Smooth muscle cell of the brain vasculature (primary cell): ENCODE measurements around the gene SLC9A9.

Experiments
- DNase-seq: peaks from one replicate; pipeline ENCODE4 v3.0.0-alpha.2; 2012; ENCODE audit warnings: low read depth, low spot score

SLC9A9 gene

GRCh38 chr3:143358793-143359491, 489.3 kb downstream of the SLC9A9 start:
- no peak for DNase-seq

- no peak for DNase-seq
These were observed 490.0 kb downstream of the SLC9A9 start for GRCh38 chr3:143358155-143358792.

DNA sequence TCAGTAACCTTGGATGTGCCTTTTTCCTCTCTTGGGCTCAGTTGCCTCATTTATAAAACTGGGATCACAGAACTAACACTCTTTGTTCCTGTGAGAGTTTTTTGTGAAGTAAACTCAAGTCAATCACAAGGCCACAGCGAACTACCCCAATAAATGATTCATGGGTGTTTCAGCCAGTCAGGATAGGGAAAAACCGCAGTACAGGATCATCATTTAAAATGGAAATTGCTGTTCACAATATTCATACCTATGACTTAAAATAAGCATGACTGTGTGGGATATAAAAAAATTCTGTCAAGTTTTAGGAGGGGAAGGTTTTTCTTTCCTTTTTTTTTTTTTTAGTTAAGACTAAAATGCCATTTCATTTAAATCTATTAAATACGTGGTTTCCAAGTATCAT, 490.6 kb downstream of the SLC9A9 start:
- no peak for DNase-seq

- no peak for DNase-seq
These were observed 491.4 kb downstream of the SLC9A9 start for GRCh38 chr3:143356839-143357238.

DNA sequence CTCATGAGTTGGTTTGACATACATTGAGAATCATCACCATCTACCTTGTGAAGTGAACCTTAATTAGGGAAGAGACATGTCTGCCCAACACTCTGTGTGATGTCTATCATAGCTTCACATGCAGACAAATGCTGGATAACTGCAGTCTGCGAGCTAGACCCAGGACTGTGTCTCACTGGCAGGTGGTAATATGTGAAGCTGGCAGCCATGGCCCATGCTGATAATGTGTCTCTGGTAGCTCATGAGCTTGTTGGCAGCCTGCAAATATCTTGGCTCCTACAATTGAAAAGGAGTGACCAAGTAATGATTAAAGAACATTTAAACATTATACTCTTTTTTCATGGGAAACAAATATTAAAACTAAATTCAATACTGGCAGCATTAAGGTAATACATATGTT, 493.9 kb downstream of the SLC9A9 start:
- DNase-seq: no peak

GRCh38 chr3:143352850-143353550, 495.3 kb downstream of the SLC9A9 start:
- DNase-seq: no peak

DNA sequence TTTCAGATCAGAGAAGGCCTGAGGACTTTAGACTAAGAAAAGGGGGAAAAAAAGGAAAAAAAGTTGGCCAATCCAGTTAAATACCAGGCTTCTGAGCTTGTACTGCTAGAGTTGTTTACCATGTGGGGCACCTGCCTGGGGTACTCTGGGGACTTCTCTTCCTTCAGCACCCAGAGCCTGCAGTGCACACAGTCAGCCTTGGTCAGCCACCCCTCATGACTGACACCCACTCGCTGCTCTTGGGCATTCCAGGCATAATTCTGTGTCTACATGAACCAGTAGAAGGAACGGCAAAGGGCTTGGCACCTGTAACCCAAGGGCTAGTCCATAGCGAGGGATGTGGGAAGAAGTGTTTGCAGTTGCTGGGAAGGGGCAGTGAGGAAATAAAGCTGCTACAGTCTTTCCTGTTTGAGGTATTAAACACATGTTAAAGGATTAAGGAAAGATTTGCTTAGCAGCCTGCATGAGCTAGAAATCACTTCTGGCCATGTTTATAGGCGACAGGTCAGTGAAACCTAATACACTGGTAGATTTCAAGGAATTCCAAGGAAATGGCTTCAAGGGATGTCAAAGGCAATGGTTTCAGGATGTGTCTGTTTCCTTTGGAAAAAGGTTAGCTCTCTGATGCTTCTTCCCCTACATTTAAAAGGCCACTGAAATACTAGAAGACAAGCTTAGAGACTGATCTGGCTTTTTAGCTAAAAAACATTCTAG, 496.2 kb downstream of the SLC9A9 start:
- DNase-seq: no peak

DNA sequence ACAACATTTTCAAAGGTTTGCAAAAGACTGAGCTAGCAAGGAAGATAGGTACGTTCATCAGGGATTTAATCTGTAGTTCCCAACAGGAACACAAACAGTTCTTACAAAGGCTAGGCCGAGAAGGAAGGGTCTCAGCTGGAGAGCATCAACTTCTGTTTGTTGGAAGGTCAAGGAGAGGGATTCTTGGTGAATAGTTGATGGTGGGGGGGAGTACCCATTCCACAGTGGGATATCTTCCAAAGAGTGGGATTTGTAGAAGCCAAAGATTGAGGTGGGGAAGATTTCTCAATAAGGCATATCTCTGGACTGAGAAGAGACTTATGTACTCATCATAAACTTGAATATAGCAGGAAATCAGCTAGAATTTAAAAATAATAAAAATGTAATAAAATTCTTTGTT, 496.9 kb downstream of the SLC9A9 start:
- DNase-seq: no peak

DNA sequence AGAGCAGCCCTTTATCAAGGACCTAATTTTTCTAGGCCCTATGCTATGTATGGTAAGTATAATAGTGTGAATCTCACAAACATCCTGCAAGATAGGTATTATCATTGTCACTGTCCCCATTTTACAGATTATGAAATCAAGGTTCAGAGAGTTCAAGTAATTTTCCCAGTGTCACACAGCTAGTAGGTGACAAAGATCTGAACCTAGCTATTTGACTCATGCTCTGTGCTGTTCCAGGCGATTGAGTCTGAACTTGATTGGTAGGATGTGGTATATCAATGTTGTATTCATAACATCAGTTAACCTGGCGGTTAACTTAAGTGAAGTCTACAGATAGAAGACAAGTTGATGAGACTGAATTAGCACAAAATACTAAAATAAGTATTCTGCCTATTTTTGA, 498.8 kb downstream of the SLC9A9 start:
- DNase-seq: no peak

DNA sequence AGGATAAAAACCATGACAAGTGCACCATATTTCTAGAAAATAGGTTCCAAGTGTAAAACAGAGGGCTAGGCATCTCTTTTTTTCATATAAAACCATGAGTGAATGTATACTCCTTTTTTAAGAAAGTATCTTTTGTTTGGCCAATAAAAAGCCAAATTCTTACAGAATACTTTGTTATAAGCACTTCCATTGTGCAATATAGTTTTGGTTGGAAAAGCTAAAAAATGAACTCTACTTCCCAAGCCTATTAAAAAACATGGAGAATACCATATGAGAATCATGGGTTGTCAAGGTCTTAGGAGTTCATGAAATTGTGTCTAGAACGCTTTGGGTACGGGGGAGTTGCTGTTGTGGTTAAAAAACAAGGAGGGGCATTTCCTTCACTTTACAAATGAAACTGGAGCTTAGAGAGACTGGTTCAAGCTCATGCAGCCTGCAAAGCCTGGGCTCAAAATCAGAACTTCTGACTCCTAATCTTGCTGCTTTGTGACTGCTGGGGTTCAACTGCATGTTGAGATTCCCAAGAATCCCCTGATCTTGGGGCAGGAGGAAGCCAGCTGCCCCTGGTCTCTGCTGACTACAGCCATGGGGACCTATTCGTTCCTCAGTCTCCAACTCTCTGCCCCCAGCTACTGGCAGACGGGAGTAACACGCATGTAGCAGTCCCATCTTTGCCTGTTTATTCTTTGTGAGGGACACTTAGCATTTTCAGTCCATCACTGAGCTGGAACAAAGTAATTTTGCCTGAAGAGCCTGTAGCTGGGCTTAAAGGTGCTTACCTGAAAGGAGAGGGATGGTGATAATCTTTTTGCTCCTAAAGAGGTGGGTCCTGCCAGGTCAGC, 499.6 kb downstream of the SLC9A9 start:
- no peak for DNase-seq

DNA sequence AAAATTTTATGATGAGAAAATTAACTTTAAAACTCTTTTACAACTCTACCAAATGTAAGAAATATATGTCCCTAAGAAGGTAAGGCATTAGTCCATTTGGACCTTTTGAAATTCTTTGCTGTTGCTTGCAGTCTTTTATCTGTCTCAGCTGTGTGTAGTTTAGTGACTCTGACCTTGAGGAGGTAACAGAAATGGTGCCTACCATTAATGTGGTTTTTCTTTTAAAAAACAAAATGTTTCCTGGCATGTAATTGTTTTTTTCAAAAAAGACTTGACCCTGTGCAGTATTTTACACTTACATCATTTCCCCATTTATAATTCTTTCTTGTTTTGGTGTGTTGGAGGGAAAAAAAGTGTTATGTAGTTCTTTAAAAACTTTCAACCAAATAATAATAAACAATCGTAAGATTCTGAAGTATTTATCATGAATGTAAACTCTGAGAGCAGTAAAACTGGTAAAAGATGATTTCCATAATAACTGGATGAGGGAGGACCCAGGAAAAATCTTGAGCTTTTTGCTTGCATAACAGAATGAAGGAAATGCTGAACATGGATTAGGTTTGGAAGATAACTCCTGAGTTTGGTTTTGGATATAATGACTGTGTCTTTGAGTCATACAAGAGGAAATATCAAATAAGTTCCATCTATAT, 503.6 kb downstream of the SLC9A9 start:
- no peak for DNase-seq

DNA sequence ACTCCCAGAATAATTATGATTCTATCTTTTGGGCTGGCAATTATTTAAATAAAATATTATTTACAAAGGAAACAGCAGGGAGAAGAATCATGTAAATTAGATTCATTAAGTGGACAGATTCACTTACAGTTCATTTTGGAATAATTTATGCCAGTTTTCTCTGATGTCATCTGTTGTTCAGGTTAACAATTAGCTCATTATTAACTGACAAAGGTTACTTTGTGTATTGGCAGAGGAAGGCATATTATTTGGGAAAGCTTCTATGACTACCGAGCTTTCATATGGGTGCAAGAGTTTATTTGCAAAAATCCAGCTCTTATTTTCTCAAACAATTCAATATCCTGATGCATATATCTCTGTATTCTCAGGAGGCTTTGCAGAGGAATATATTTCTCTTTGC, 504.3 kb downstream of the SLC9A9 start:
- no peak for DNase-seq

DNA sequence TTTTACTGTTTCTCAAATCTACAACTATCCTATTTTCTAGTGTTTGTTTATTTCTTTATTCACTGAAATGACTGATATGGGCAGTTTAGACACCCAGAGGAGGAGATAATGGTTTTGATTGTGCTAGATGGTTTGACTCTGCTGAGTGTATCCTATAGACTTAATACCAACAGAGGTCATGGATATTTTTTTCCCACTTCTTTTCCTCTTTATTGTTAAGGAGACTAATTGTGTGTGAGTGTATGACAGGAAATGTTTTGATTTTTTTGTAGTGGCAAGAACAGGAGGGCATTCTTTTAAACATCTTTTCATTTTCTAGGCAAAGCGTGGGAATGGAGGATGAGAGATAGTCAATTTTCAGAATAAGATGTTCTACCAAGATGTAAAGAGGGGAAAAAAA, 505.2 kb downstream of the SLC9A9 start:
- no peak for DNase-seq

- DNase-seq: no peak
These were observed 508.8 kb downstream of the SLC9A9 start for GRCh38 chr3:143339451-143339850.

DNA sequence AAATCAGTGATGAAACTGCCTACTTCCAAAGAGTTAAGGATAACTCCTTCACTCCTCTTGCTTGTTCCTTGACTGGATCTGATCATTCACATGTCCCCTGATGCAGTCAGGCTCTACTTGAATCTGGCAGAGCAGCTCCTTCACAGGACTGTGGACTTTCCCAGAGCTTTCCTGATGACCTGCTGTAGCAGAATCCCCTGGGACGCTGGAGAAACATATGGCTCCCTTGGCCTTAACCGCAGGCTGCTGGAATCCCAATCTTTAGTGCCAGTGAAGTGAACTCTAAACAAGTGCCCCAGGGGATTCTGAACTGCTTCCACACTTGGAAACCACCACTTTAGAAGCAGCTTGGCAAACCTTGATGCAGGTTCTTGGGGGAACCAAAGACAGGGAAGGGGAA, 510.9 kb downstream of the SLC9A9 start:
- DNase-seq: no peak

GRCh38 chr3:143334231-143334630, 514.0 kb downstream of the SLC9A9 start:
- DNase-seq: no peak

- DNase-seq: no peak
These were observed 514.9 kb downstream of the SLC9A9 start for GRCh38 chr3:143333367-143333766.

- no peak for DNase-seq
These were observed 516.2 kb downstream of the SLC9A9 start for GRCh38 chr3:143332026-143332425.

DNA sequence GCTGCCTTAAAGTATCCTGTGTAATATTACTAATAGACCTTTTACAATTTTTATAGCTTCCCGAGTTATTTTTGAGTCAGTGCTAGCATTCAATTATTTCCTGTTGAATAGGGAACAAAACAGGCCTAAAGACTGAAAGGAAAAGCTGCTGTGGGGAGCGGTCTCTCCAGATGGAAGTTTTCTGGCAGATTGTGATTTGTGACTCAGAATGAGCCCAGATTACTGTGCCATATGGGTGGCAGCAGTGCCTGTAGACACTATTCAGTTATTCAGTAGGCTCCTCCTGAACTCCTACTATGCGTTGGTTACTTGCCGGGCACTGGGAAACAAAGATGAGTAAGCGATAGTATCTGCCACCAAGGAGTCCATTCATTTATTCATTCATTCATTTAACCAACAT, 516.9 kb downstream of the SLC9A9 start:
- no peak for DNase-seq

DNA sequence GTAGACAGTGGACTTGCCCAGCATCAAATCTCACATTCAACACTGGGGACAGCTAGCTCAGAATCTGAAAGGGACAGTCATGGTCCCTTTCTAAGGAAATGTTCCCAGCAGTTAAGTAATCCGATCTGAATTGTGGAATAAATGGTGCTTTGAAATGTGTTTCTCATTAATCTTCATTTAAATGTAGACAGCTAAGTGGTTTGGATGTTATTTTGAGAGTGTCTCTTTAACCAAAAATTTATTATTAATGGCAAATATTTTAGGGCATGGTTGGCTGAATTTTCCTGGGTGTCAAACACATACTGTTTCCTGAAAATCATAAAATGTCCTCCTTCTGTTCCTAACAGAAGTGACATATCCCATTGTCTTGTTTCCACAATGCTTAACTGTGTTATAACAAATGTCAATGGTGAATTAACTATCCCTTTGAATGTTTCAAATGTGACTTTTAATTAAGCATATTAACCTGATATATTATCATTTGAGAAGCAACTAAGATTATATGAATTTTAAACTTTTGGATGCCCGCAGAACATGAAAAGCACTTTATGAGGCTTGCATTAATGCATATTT, 517.9 kb downstream of the SLC9A9 start:
- DNase-seq: no peak
